Aortic smooth muscle cell (primary cell): ENCODE measurements around the gene UGT1A8. TPM values are rescaled to one million over a fixed set of nuclear protein-coding genes. Genes with fewer than 3 reads are reported as not detected.

ENCODE experiments used
- total RNA-seq: library from RNA; depleted of rRNA; stranded (reverse); fragments of >200 nt; gene quantifications from 2 replicates; pipeline ENCODE4 v1.2.3, GENCODE V29; 2014

The UGT1A8 gene
- not detected in 2 replicates for total RNA-seq

GRCh38 chr2:233617476-233617875 is at the start of gene UGT1A8:
UGT1A8 (plus strand) TSS chr2:233617633; CDS start chr2:233617708, 75 bp downstream.

GRCh38 chr2:233636306-233636705 is 18.9 kb downstream of the UGT1A8 start, which contains the start of gene UGT1A10:
UGT1A10 (plus strand) TSS chr2:233636448; CDS start chr2:233636523, 75 bp downstream.

GRCh38 chr2:233671290-233672161 is 54.1 kb downstream of the UGT1A8 start, which contains the start of gene UGT1A9:
UGT1A9 (plus strand) TSS chr2:233671898; CDS start chr2:233671935, 37 bp downstream.

GRCh38 chr2:233681521-233682099 is 64.2 kb downstream of the UGT1A8 start, which contains the start of gene UGT1A7:
UGT1A7 (plus strand) TSS chr2:233681901; CDS start chr2:233681938, 37 bp downstream.

GRCh38 chr2:233692648-233693047 is 75.2 kb downstream of the UGT1A8 start, which contains the start of gene UGT1A6:
UGT1A6 (plus strand) TSS chr2:233692890; CDS start chr2:233693005, 115 bp downstream.

GRCh38 chr2:233712611-233713261 is 95.3 kb downstream of the UGT1A8 start, which contains the start of gene UGT1A5:
UGT1A5 (plus strand) TSS chr2:233712907; CDS start chr2:233712992, 85 bp downstream.

GRCh38 chr2:233718552-233718951 is 101.1 kb downstream of the UGT1A8 start, which contains the start of gene UGT1A4:
UGT1A4 (plus strand) TSS chr2:233718736; CDS start chr2:233718821, 85 bp downstream.

GRCh38 chr2:233728723-233729301 is 111.4 kb downstream of the UGT1A8 start, which contains the start of gene UGT1A3:
UGT1A3 (plus strand) TSS chr2:233729042; CDS start chr2:233729127, 85 bp downstream.

GRCh38 chr2:233760043-233760442 is 142.6 kb downstream of the UGT1A8 start, which contains the start of gene UGT1A1:
UGT1A1 (plus strand) TSS chr2:233760270; CDS start chr2:233760288, 18 bp downstream.

GRCh38 chr2:233778030-233778429 is 160.6 kb downstream of the UGT1A8 start, which contains the start of gene MROH2A:
MROH2A (plus strand) TSS chr2:233778330; CDS start chr2:233779359, 1,029 bp downstream.

Other genes starting within 250 kb of the UGT1A8 start
- gene USP40, start 50.9 kb upstream of the UGT1A8 start, total RNA-seq, result 32.0 and 32.7 TPM in 2 replicates
- gene UGT1A10, start 18.8 kb downstream of the UGT1A8 start, total RNA-seq, result not detected in 2 replicates
- gene UGT1A9, start 54.3 kb downstream of the UGT1A8 start, total RNA-seq, result not detected in 2 replicates
- not detected in 2 replicates for gene UGT1A7, start 64.3 kb downstream of the UGT1A8 start, total RNA-seq
- not detected in 2 replicates for gene UGT1A6, start 75.3 kb downstream of the UGT1A8 start, total RNA-seq
- not detected in 2 replicates for gene UGT1A5, start 95.3 kb downstream of the UGT1A8 start, total RNA-seq
- gene UGT1A4, start 101.1 kb downstream of the UGT1A8 start, total RNA-seq, result not detected in 2 replicates
- not detected in 2 replicates for gene UGT1A3, start 111.4 kb downstream of the UGT1A8 start, total RNA-seq
- not detected in 2 replicates for gene UGT1A1, start 142.6 kb downstream of the UGT1A8 start, total RNA-seq
- gene MROH2A, start 160.7 kb downstream of the UGT1A8 start, total RNA-seq, result not detected in 2 replicates
- gene HJURP, start 236.9 kb downstream of the UGT1A8 start, total RNA-seq, result 8.2 and 20.3 TPM in 2 replicates